Nephron progenitor cell (in vitro differentiated cells): ENCODE results near the gene WLS.

Experiments used
- DNase-seq: peaks from one replicate; pipeline ENCODE4 v3.0.0; 2021
- H3K27ac Mint-ChIP-seq: 2 replicates; pipeline ENCODE4 v1.8.0; 2021; ENCODE audit warnings: mild to moderate bottlenecking, moderate library complexity, mixed read lengths
- H3K27me3 Mint-ChIP-seq: 2 replicates; pipeline ENCODE4 v1.8.0; 2021; ENCODE audit warnings: mild to moderate bottlenecking, low read depth, mixed read lengths; ENCODE audit not compliant: poor library complexity
- H3K36me3 Mint-ChIP-seq: 2 replicates; pipeline ENCODE4 v1.8.0; 2021; ENCODE audit warnings: low read depth, mixed read lengths
- H3K4me1 Mint-ChIP-seq: 2 replicates; pipeline ENCODE4 v1.8.0; 2021; ENCODE audit warnings: mixed read lengths
- H3K4me3 Mint-ChIP-seq: 2 replicates; pipeline ENCODE4 v1.8.0; 2021; ENCODE audit warnings: mild to moderate bottlenecking, moderate library complexity, mixed read lengths
- H3K9me3 Mint-ChIP-seq: 2 replicates; pipeline ENCODE4 v1.8.0; 2021; ENCODE audit warnings: mild to moderate bottlenecking, moderate library complexity, mixed read lengths
- CTCF ChIP-seq: fragments of 200-600 bp; sonication (generic); IDR thresholded peaks from 2 replicates; pipeline ENCODE4 v1.5.0; 2021; ENCODE audit warnings: antibody characterized with exemption

Gene WLS

GRCh38 chr1:68217618-68218017, 14.7 kb downstream of the WLS start:
- Mint-ChIP-seq H3K4me3 (no peak overlapping the region), H3K27me3 (no peaks in the 10 kb centered on the region), H3K36me3 (peaks cover 16% of the 10 kb centered on the region), H3K9me3 (no peaks in the 10 kb centered on the region), H3K27ac (no peak overlapping the region), H3K4me1 (peaks cover 32% of the 10 kb centered on the region)
- no peak for TF ChIP-seq CTCF
- no peak for DNase-seq

GRCh38 chr1:68217060-68217554, 15.2 kb downstream of the WLS start:
- peaks cover 16% of the 10 kb centered on the region for H3K36me3 Mint-ChIP-seq
- no peak overlapping the region for H3K4me3 Mint-ChIP-seq
- no peaks in the 10 kb centered on the region for H3K27me3 Mint-ChIP-seq
- H3K4me1 Mint-ChIP-seq: peaks cover 31% of the 10 kb centered on the region
- H3K27ac Mint-ChIP-seq: no peak overlapping the region
- DNase-seq: no peak
- H3K9me3 Mint-ChIP-seq: no peaks in the 10 kb centered on the region
- TF ChIP-seq CTCF: no peak

- H3K27ac Mint-ChIP-seq: no peak overlapping the region
- peaks cover 31% of the 10 kb centered on the region for H3K4me1 Mint-ChIP-seq
- H3K9me3 Mint-ChIP-seq: no peaks in the 10 kb centered on the region
- no peak overlapping the region for H3K4me3 Mint-ChIP-seq
- H3K36me3 Mint-ChIP-seq: peaks cover 16% of the 10 kb centered on the region
- no peak for DNase-seq
- TF ChIP-seq CTCF: no peak
- H3K27me3 Mint-ChIP-seq: no peaks in the 10 kb centered on the region
These were observed 16.1 kb downstream of the WLS start for GRCh38 chr1:68216089-68216772.

- TF ChIP-seq CTCF: no peak
- no peak for DNase-seq
- H3K27ac Mint-ChIP-seq: peak overlapping the region; percentile 82
- no peaks in the 10 kb centered on the region for H3K9me3 Mint-ChIP-seq
- H3K36me3 Mint-ChIP-seq: peaks cover 20% of the 10 kb centered on the region
- H3K4me1 Mint-ChIP-seq: peaks cover 33% of the 10 kb centered on the region
- no peak overlapping the region for H3K4me3 Mint-ChIP-seq
- H3K27me3 Mint-ChIP-seq: peaks cover 4% of the 10 kb centered on the region
These were observed 18.5 kb downstream of the WLS start for GRCh38 chr1:68213843-68214242.

GRCh38 chr1:68211761-68212380, 20.5 kb downstream of the WLS start:
- H3K4me1 Mint-ChIP-seq: peaks cover 43% of the 10 kb centered on the region
- H3K4me3 Mint-ChIP-seq: peak overlapping the region; percentile 11
- no peak for TF ChIP-seq CTCF
- peaks cover 20% of the 10 kb centered on the region for H3K36me3 Mint-ChIP-seq
- H3K9me3 Mint-ChIP-seq: no peaks in the 10 kb centered on the region
- no peak for DNase-seq
- H3K27ac Mint-ChIP-seq: peak overlapping the region; percentile 55
- peaks cover 4% of the 10 kb centered on the region for H3K27me3 Mint-ChIP-seq

GRCh38 chr1:68210829-68211228, 21.5 kb downstream of the WLS start:
- H3K4me1 Mint-ChIP-seq: peaks cover 51% of the 10 kb centered on the region
- H3K9me3 Mint-ChIP-seq: no peaks in the 10 kb centered on the region
- no peak for TF ChIP-seq CTCF
- no peak overlapping the region for H3K27ac Mint-ChIP-seq
- H3K4me3 Mint-ChIP-seq: no peak overlapping the region
- DNase-seq: no peak
- peaks cover 4% of the 10 kb centered on the region for H3K27me3 Mint-ChIP-seq
- peaks cover 20% of the 10 kb centered on the region for H3K36me3 Mint-ChIP-seq
